ENCODE measurements around the gene OR10G7.
A peak's percentile ranks its signal among the peaks of the same experiment; 100 is the strongest.
"Not testable (repeated sequence)": the region's sequence is repeated elsewhere in the genome, so short reads cannot be mapped to it uniquely, and the experiment has no call there.

The OR10G7 gene

GRCh38 chr11:124050748-124051147 lies 9.6 kb upstream of the OR10G7 start:
- DNase-seq (ENCODE audit: low read depth): no peak
- TF ChIP-seq, protein P1, sequence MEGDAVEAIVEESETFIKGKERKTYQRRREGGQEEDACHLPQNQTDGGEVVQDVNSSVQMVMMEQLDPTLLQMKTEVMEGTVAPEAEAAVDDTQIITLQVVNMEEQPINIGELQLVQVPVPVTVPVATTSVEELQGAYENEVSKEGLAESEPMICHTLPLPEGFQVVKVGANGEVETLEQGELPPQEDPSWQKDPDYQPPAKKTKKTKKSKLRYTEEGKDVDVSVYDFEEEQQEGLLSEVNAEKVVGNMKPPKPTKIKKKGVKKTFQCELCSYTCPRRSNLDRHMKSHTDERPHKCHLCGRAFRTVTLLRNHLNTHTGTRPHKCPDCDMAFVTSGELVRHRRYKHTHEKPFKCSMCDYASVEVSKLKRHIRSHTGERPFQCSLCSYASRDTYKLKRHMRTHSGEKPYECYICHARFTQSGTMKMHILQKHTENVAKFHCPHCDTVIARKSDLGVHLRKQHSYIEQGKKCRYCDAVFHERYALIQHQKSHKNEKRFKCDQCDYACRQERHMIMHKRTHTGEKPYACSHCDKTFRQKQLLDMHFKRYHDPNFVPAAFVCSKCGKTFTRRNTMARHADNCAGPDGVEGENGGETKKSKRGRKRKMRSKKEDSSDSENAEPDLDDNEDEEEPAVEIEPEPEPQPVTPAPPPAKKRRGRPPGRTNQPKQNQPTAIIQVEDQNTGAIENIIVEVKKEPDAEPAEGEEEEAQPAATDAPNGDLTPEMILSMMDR (IDR thresholded peaks at IDR 0.05; ENCODE audit: low read length, missing control alignments): no peak
- H3K4me3 ChIP-seq (replicated peaks; ENCODE audit: low read depth, low read length): no peak overlapping the region

- H3K4me3 ChIP-seq (replicated peaks; ENCODE audit: low read depth, low read length): no peak overlapping the region
- TF ChIP-seq, protein P1 (IDR thresholded peaks at IDR 0.05; ENCODE audit: low read length, missing control alignments): no peak
- DNase-seq (ENCODE audit: low read depth): no peak
Observed at GRCh38 chr11:124043420-124043819, 2.3 kb upstream of the OR10G7 start.

GRCh38 chr11:124039557-124039956 lies 1.6 kb downstream of the OR10G7 start:
- DNase-seq (ENCODE audit: low read depth): no peak
- TF ChIP-seq, protein P1 (IDR thresholded peaks at IDR 0.05; ENCODE audit: low read length, missing control alignments): no peak
- no peak overlapping the region for H3K4me3 ChIP-seq (replicated peaks; ENCODE audit: low read depth, low read length)

DNA sequence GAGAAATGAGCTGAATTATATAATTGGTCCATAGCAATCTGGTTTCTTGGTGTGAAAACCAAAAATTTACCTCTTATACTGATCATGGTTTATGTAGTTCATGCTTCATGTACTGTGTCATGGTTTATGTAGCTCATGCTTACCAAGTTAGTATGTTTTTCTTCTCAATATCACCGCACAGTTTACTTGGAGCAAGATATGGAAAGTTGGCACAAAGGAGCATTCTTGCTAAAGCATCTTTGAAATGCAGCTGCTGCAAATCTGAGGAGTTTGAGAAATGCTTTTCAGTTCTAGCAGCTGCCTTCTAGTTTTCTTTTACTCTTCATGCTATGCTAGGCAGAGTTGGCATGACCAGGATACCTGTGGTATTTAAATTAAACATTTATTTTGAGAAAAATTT lies 4.5 kb downstream of the OR10G7 start:
- H3K4me3 ChIP-seq (replicated peaks; ENCODE audit: low read depth, low read length): no peak overlapping the region
- TF ChIP-seq, protein P1 (IDR thresholded peaks at IDR 0.05; ENCODE audit: low read length, missing control alignments): no peak
- peak; percentile 3 for DNase-seq (ENCODE audit: low read depth)

GRCh38 chr11:124026498-124026897 lies 14.6 kb downstream of the OR10G7 start, which contains the start of gene OR10G8:
TSS of gene OR10G8 (plus strand) at chr11:124026798. CDS start at chr11:124029623, 2,825 bp downstream.
- TF ChIP-seq, protein P1 (IDR thresholded peaks at IDR 0.05; ENCODE audit: low read length, missing control alignments): no peak
- DNase-seq (ENCODE audit: low read depth): no peak
- no peak within 1 kb of the TSS for H3K4me3 ChIP-seq (replicated peaks; ENCODE audit: low read depth, low read length)

DNA sequence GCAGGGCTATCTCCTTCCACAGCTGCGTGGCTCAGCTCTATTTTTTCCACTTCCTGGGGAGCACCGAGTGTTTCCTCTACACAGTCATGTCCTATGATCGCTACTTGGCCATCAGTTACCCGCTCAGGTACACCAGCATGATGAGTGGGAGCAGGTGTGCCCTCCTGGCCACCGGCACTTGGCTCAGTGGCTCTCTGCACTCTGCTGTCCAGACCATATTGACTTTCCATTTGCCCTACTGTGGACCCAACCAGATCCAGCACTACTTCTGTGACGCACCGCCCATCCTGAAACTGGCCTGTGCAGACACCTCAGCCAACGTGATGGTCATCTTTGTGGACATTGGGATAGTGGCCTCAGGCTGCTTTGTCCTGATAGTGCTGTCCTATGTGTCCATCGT lies 25.3 kb downstream of the OR10G7 start:
- H3K4me3 ChIP-seq (replicated peaks; ENCODE audit: low read depth, low read length): not testable (repeated sequence)

GRCh38 chr11:124012697-124013096 lies 28.4 kb downstream of the OR10G7 start, which contains the start of gene OR10G4:
TSS of gene OR10G4 (plus strand) at chr11:124012997. CDS start at chr11:124015575, 2,578 bp downstream.
- no peak for DNase-seq (ENCODE audit: low read depth)
- H3K4me3 ChIP-seq (replicated peaks; ENCODE audit: low read depth, low read length): no peak within 1 kb of the TSS
- TF ChIP-seq, protein P1 (IDR thresholded peaks at IDR 0.05; ENCODE audit: low read length, missing control alignments): no peak

More for the DNA sequence above, 25.3 kb downstream of the OR10G7 start:
- DNase-seq (ENCODE audit: low read depth): not testable (repeated sequence)
